ENCODE data around the gene TNFSF4. TPM values are rescaled to one million over a fixed set of nuclear protein-coding genes. Genes with fewer than 3 reads are reported as not detected.
"Not testable (repeated sequence)": the region's sequence is repeated elsewhere in the genome, so short reads cannot be mapped to it uniquely, and the experiment has no call there.

TNFSF4 gene
- total RNA-seq, 1 donor from 2014 or later: 1.5 TPM

GRCh38 chr1:173234899-173235298 lies 27.8 kb upstream of the TNFSF4 start:
- TF ChIP-seq CTCF (IDR thresholded peaks at IDR 0.05): no peak
- no peaks in the 10 kb centered on the region for H3K27me3 ChIP-seq (ENCODE audit: low read depth)
- H3K27ac ChIP-seq: no peak overlapping the region
- intact Hi-C loops (cut with DNase I): no loop called here
- no peaks in the 10 kb centered on the region for H3K4me1 ChIP-seq
- ATAC-seq (no peak), DNase-seq (no peak)
- H3K4me3 ChIP-seq: no peak overlapping the region
- no peaks in the 10 kb centered on the region for H3K9me3 ChIP-seq
- no peaks in the 10 kb centered on the region for H3K36me3 ChIP-seq

GRCh38 chr1:173234434-173234833 lies 27.3 kb upstream of the TNFSF4 start:
- H3K4me3 ChIP-seq; DNase-seq; H3K36me3 ChIP-seq; H3K27me3 ChIP-seq (ENCODE audit: low read depth); intact Hi-C loops (cut with DNase I); H3K4me1 ChIP-seq; ATAC-seq; H3K27ac ChIP-seq; H3K9me3 ChIP-seq: not testable (repeated sequence)

- intact Hi-C loops (cut with DNase I): not testable (repeated sequence)
Observed at GRCh38 chr1:173229031-173229430, 21.9 kb upstream of the TNFSF4 start.

GRCh38 chr1:173224949-173225348 lies 17.8 kb upstream of the TNFSF4 start:
- DNase-seq: no peak
- no peak for TF ChIP-seq CTCF (IDR thresholded peaks at IDR 0.05)
- no peaks in the 10 kb centered on the region for H3K27me3 ChIP-seq (ENCODE audit: low read depth)
- intact Hi-C loops (cut with DNase I): no loop called here
- H3K4me3 ChIP-seq: no peak overlapping the region
- H3K9me3 ChIP-seq: no peaks in the 10 kb centered on the region
- no peak for ATAC-seq
- H3K4me1 ChIP-seq: no peaks in the 10 kb centered on the region
- no peak overlapping the region for H3K27ac ChIP-seq
- H3K36me3 ChIP-seq: no peaks in the 10 kb centered on the region

More at GRCh38 chr1:173229031-173229430, 21.9 kb upstream of the TNFSF4 start:
- H3K4me1 ChIP-seq; DNase-seq; H3K27ac ChIP-seq; H3K9me3 ChIP-seq; H3K4me3 ChIP-seq; ATAC-seq; H3K36me3 ChIP-seq; H3K27me3 ChIP-seq (ENCODE audit: low read depth): not testable (repeated sequence)

- no peak for TF ChIP-seq CTCF (IDR thresholded peaks at IDR 0.05)
- ATAC-seq: no peak
- H3K36me3 ChIP-seq: no peaks in the 10 kb centered on the region
Observed at GRCh38 chr1:173224280-173224892, 17.3 kb upstream of the TNFSF4 start.

GRCh38 chr1:173223031-173223380 lies 15.9 kb upstream of the TNFSF4 start:
- no peak overlapping the region for H3K4me3 ChIP-seq
- H3K27ac ChIP-seq: no peak overlapping the region
- no peaks in the 10 kb centered on the region for H3K9me3 ChIP-seq
- no peaks in the 10 kb centered on the region for H3K36me3 ChIP-seq
- TF ChIP-seq CTCF (IDR thresholded peaks at IDR 0.05): no peak
- no peak for DNase-seq
- intact Hi-C loops (cut with DNase I): no loop called here
- ATAC-seq: no peak
- no peaks in the 10 kb centered on the region for H3K27me3 ChIP-seq (ENCODE audit: low read depth)
- H3K4me1 ChIP-seq: no peaks in the 10 kb centered on the region

More at GRCh38 chr1:173224280-173224892, 17.3 kb upstream of the TNFSF4 start:
- no peaks in the 10 kb centered on the region for H3K4me1 ChIP-seq
- no peak overlapping the region for H3K4me3 ChIP-seq
- H3K27me3 ChIP-seq (ENCODE audit: low read depth): no peaks in the 10 kb centered on the region
- H3K9me3 ChIP-seq: no peaks in the 10 kb centered on the region
- no peak overlapping the region for H3K27ac ChIP-seq
- DNase-seq: no peak
- intact Hi-C loops (cut with DNase I): no loop called here
